Retinal pigment epithelial cell (primary cell): ENCODE data around the gene AP3D1.

Experiments
- DNase-seq: peaks from one replicate; pipeline ENCODE4 v3.0.0-alpha.2; 2010; ENCODE audit warnings: low read depth
- H3K4me3 ChIP-seq: 2 replicates; pipeline ENCODE4 v1.5.1; 2011; ENCODE audit warnings: mild to moderate bottlenecking, low read length, control low read depth, moderate library complexity
- CTCF ChIP-seq: conservative IDR thresholded peaks from 2 replicates; pipeline ENCODE4 v1.5.1; 2011; ENCODE audit warnings: low read depth, low read length, control low read depth, inconsistent platforms

Gene AP3D1

GRCh38 chr19:2055931-2056836 lies 95.2 kb downstream of the AP3D1 start:
- no peak overlapping the region for H3K4me3 ChIP-seq
- peak; percentile 17 for TF ChIP-seq CTCF
- DNase-seq: no peak

GRCh38 chr19:2054763-2055162 lies 96.6 kb downstream of the AP3D1 start:
- no peak for DNase-seq
- H3K4me3 ChIP-seq: no peak overlapping the region
- TF ChIP-seq CTCF: no peak

GRCh38 chr19:2053601-2054389 lies 97.6 kb downstream of the AP3D1 start:
- DNase-seq: no peak
- TF ChIP-seq CTCF: no peak
- no peak overlapping the region for H3K4me3 ChIP-seq

- no peak for TF ChIP-seq CTCF
- no peak for DNase-seq
- H3K4me3 ChIP-seq: no peak overlapping the region
Measured at GRCh38 chr19:2051773-2052704, 99.3 kb downstream of the AP3D1 start.

GRCh38 chr19:2050991-2051772 lies 100.2 kb downstream of the AP3D1 start, which contains the start of gene MKNK2:
Gene MKNK2 (minus strand): TSS chr19:2051244. CDS start chr19:2050851, 393 bp downstream.
- H3K4me3 ChIP-seq: peak within 1 kb of the TSS; percentile 89
- no peak for DNase-seq
- peak; percentile 39 for TF ChIP-seq CTCF
